GM18511 (cell line): ENCODE measurements around the gene FXYD1.
"Not testable (repeated sequence)": the region's sequence is repeated elsewhere in the genome, so short reads cannot be mapped to it uniquely, and the experiment has no call there.

Source experiments
- ATAC-seq: cut with Tn5 transposase; IDR thresholded peaks from one replicate; pipeline ENCODE4 v1.9.1; 2021; ENCODE audit warnings: mild to moderate bottlenecking, moderate library complexity; ENCODE audit not compliant: unreplicated experiment

The FXYD1 gene

GRCh38 chr19:35138305-35138892 is at the start of gene FXYD1:
TSS of gene FXYD1 (plus strand) at chr19:35138824. CDS start at chr19:35140080, 1,256 bp downstream.
- ATAC-seq: no peak

DNA sequence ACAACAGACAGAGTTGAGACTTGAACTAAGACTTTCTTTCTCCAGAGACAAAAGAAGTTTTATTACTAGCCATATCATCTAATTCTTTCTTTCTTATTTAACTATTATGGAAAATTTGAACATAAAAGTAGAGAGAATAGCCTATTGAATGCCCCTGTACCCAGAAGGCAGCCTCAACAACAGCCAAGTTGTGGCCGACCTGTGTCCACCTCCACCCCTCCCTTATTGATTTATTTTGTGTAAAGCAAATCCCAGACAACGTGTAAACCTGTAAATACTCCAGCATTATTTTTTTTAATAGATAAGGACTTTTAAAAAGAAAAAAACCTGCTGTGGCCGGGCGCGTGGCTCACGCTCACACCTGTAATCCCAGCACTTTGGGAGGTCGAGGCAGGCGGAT is 49.1 kb upstream of the FXYD1 start:
- ATAC-seq: no peak

DNA sequence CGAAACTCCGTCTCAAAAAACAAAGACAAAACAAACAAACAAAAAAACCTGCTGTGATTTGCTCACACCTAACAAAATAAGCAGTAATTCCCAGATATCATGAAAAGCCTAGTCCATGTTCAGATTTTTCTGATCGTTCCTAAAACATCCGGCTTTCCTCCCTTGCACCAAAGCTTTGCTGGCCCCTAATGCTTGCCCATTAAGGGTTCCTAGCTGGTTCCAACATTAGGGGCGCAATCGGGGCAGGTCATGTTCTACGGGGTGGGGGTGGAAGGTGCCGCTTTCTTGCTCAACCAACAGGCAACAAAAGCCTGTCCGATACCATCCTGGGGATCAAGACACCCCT is 48.5 kb upstream of the FXYD1 start:
- no peak for ATAC-seq

- no peak for ATAC-seq
These were observed 48.0 kb upstream of the FXYD1 start for GRCh38 chr19:35090506-35091214.

DNA sequence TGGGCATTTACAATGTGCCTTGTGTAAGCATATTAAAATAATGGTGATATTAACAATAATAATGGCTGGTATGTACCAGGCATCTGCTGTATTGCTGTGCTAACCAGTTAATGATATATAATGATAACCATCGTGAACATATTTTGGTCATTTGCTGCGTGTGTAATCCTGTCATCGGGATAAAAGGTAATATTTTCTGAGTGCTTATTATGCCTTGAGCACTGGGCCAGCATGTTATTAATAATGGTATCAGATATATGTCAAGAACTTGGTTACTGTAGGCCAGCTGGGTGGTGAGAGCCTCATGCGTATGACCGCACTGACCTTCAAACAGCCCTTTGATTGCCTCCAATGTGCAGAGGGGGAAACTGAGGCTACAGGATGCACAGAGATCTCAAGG is 45.2 kb upstream of the FXYD1 start:
- ATAC-seq: no peak

GRCh38 chr19:35093941-35094647 is 44.5 kb upstream of the FXYD1 start:
- no peak for ATAC-seq

GRCh38 chr19:35094656-35095055 is 44.0 kb upstream of the FXYD1 start:
- ATAC-seq: no peak

DNA sequence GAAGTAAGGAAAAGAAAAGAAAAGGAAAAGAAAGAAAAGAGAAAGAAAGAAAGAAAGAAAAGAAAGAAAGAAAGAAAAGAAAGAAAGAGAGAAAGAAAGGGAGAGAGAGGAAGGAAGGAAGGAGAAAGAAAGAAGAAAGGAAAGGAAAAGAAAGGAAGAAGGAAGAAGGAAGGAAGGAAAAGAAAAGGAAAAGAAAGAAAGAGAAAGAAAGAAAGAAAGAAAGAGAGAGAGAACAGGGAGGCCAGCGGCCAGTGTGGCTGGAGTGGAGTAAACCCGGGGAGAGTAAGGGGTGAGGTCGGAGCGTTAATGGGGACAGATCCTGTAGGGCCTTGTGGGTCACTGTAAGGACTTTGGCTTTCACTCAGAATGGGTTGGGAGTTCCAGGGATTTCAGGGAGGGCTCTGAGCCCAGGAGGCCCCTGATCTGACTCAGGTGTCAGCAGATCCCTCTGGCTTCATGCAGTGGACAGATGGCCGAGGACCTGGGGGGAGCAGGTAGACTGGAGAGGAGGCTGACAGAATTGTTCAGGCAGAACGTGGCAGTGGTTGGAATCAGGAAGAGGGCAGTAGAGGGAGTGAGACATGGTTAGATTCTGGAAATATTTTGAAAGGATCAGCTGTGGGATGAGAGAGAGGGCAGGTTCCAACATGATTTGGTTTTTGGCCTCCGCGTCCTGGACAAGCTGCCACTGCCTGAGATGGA is 42.8 kb upstream of the FXYD1 start:
- no peak for ATAC-seq

GRCh38 chr19:35098413-35099049 is 40.1 kb upstream of the FXYD1 start:
- no peak for ATAC-seq

DNA sequence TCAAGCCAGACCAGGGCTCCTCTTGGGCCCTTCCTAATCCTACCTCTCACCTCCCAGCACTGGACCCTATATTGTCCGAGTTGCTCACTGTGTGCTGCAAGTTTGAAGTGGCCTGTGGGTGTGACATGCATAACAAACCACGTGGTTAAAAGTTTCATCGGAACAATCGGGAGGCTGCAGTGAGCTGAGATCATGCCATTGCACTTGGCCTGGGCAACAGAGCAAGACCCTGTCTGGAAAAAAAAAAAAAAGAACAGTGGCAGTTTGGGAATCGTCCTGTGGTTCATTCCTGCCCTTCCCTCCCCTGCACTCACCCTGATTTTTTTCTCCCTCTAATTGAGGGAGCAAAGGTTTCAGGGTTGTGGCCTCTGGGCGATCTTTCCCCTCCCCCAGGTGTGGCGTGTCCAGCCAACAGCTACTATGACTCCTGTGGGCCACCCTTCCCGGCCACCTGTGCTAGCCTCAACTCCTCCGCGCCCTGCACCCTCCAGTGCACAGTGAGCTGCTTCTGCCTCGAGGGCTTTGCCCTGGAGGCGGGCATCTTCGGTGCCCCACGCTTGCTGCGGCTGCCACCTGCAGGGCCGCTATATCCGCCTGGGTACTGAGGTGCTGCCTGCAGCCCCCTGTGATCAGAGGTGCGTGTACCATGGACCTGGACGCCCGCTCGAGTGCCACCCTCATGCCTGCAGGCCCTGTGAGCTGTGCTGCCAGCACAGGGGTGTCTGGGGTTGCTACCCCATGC is 39.3 kb upstream of the FXYD1 start:
- no peak for ATAC-seq

DNA sequence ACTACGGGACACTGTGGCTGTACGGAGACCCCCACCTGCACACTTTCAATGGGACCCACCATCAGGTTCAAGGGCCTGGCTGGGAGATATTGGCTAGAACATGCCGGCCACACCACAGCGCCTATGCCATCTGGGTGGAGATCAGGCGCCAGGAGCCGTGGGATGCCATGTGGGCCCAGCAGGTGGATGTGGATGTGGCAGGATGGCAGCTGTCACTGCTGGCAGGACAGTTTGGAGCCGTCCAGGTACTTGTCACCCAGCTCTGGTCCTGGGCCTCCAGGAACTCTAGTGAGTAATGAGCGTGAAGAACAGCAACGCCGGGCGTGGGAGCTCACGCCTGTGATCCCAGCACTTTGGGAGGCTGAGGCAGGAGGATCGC is 38.7 kb upstream of the FXYD1 start:
- no peak for ATAC-seq

DNA sequence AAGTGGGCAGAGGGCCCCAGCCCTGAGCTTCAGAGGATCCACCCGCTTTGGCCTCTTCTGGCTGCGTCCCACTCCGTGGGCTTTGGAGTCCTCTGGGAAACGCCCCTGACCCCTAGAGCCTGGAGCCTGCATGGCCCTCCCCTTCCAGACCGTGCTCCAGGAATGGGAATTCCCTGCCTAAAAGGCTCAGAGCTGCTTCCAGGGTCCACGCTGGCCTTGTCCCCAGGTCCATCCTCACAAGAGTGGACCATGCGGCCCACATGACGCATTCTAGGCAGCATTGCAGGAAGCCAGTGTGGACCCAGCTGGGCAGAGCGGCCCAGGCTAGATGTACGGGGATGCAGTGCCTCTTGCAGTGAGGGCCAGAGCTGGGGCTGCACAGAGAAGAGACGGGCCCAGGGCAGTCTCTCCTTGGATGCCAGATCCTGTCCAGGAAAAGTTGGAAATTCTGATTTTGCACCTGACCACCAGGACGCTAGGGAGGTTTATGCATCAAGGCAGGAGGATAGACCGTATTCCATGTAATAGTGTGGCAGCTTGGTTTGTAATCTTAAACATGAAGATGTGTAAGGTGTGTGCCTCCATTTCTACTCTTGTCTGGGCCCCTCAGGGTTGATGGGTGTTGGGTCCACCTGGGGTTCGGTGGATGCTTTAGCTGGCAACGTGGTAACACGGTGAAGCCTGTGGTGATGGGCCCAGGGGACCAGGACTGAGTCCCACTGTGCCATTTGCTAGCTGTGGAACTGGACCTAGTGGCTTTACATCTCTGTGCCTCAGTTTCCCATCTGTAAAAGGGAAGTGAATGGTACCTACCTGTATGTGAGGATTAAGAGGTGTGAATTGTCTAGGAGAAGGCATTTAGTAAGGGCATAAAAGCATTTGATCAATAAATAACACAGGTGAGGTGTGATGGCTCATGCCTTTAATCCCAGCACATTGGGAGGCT is 37.8 kb upstream of the FXYD1 start:
- no peak for ATAC-seq

- not testable (repeated sequence) for ATAC-seq
These were observed 36.7 kb upstream of the FXYD1 start for GRCh38 chr19:35101949-35102348.

DNA sequence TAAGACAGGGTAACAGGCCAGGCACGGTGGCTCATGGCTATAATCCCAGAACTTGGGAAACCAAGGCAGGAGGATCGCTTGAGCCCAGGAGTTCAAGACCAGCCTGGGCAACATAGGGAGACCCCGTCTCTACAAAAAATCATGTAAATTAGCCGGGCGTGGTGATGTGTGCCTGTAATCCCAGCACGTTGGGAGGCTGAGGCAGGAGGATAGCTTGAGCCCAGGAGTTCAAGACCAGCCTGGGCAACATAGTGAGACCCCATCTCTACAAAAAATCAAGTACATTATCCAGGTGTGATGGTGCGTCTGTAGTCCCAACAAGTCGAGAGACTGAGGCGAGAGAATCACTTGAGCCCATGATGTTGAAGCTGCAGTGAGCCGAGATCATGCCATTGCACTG is 35.0 kb upstream of the FXYD1 start:
- ATAC-seq: not testable (repeated sequence)

DNA sequence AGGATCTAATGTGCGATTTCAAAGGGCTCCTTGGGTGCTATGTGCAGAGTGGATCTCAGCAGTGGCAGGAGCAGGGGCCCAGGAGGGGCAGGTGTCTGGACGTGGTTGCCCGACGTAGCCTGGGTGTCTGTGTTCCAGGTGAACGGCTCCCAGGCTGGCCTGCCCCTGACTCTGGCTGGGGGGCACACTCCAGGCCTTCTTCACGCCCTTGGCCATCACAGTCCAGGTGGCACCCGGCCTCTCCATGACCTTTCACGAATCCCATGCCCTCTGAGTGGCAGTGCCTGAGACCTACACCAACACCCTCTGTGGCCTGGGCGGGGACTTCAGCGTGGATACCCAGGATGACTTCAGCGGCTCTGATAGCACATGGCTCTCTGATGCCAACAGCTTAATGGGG is 34.3 kb upstream of the FXYD1 start:
- ATAC-seq: no peak

DNA sequence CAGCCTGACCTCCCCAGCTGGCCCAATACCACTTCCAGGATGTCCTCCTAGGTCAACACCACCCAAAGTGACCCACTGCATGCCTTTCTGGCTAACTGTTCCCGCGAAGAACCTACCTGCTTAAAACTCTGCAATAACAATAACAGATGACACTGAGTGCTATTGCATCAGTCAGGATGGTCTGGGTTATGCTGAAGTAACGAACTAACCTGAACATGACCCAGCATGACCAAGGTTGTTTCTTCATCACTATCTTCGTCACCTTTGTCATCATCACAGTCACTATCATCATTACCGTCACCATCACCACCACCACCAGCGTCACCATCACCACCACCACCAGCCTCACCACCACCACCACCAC is 33.6 kb upstream of the FXYD1 start:
- no peak for ATAC-seq

DNA sequence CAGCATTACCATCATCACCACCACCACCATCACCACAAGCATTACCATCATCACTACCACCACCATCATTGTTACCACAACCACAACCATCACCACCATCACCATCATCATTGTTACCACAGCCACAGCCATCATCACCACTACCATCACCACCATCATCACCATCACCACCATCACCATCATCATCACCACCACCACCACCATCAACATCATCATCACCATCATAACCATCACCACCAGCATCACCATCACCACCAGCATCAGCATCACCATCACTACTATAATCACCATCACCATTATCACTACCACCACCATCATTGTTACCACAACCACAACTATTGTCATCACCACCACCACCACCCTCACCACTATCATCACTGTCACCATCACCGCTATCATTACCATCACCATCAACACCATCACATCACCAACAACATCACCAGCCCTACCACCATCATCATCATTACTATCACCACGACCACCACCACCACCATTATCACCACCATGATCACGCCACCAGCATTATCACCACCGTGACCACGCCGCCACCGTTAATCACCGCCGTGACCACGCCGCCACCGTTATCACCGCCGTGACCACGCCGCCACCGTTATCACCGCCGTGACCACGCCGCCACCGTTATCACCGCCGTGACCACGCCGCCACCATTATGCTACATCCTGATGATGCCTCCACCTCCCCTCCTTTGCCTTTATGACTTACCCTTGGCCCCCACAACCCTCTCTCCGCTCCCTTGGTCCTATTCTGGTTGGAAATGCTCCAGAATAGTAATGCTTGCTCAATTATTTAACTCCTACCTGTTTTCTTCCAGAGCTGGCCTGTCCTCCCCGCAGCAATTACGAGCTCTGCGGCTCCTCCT is 33.0 kb upstream of the FXYD1 start:
- no peak for ATAC-seq

GRCh38 chr19:35106291-35106583 is 32.4 kb upstream of the FXYD1 start:
- no peak for ATAC-seq
